SH-SY5Y (cell line): ENCODE measurements around the gene TIGD3.

ENCODE experiments used
- GATA2 ChIP-seq: IDR thresholded peaks from 2 replicates; pipeline ENCODE4 v1.6.1; 2011; ENCODE audit warnings: mild to moderate bottlenecking, low read depth, low read length
- GATA3 ChIP-seq: IDR thresholded peaks from 2 replicates; pipeline ENCODE4 v1.6.1; 2011; ENCODE audit warnings: low read depth, mild to moderate bottlenecking, low read length, moderate library complexity

TIGD3 gene

DNA sequence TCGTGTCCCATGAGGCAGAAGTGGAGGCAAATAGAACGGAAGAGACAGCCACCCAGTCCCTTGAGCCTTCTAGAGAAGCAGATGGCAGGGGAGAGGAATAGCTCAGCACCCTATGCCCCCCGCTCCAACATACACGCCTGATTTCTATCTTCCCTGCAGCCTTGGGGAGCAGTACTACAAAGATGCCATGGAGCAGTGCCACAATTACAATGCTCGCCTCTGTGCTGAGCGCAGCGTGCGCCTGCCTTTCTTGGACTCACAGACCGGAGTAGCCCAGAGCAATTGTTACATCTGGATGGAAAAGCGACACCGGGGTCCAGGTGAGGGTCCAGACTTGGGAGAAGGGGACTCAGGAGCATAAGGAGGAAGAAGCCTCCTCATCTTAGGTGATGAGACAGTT is 14.3 kb upstream of the TIGD3 start:
- TF ChIP-seq GATA3 (no peak), GATA2 (no peak)

GRCh38 chr11:65341856-65342255 is 12.7 kb upstream of the TIGD3 start:
- TF ChIP-seq GATA2 (no peak), GATA3 (no peak)

- TF ChIP-seq GATA2 (no peak), GATA3 (no peak)
These were observed 3.0 kb upstream of the TIGD3 start for GRCh38 chr11:65351511-65351910.

DNA sequence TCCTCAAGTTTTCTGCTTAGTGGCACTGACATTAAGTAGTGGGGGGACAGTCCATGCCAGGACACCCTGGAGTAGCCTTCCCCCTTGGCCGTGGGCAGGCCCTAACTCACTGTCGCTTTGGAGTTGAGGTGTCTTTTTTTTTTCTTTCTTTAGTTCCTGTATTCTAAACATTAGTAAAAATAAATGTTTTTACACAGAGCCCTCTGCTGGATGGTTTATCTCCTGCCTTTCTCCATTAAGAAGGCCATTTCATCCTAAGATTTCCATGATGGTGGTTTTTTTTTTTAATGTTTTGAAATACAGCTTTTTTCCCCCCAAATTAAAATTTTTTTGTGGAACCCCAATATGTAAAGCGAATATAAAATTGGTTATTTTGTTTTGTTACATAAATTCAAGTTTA is 1.8 kb upstream of the TIGD3 start:
- no peak for TF ChIP-seq GATA2
- no peak for TF ChIP-seq GATA3

- no peak for TF ChIP-seq GATA3
- no peak for TF ChIP-seq GATA2
These were observed 1.2 kb upstream of the TIGD3 start for GRCh38 chr11:65353376-65353775.

GRCh38 chr11:65353900-65354264 is 669 bp upstream of the TIGD3 start:
- no peak for TF ChIP-seq GATA2
- TF ChIP-seq GATA3, result no peak

- TF ChIP-seq GATA3, result no peak
- TF ChIP-seq GATA2, result peak; percentile 67
These were observed 643 bp downstream of the TIGD3 start for GRCh38 chr11:65355013-65355775.

- no peak for TF ChIP-seq GATA2
- TF ChIP-seq GATA3, result no peak
These were observed 1.3 kb downstream of the TIGD3 start for GRCh38 chr11:65355776-65356393.

DNA sequence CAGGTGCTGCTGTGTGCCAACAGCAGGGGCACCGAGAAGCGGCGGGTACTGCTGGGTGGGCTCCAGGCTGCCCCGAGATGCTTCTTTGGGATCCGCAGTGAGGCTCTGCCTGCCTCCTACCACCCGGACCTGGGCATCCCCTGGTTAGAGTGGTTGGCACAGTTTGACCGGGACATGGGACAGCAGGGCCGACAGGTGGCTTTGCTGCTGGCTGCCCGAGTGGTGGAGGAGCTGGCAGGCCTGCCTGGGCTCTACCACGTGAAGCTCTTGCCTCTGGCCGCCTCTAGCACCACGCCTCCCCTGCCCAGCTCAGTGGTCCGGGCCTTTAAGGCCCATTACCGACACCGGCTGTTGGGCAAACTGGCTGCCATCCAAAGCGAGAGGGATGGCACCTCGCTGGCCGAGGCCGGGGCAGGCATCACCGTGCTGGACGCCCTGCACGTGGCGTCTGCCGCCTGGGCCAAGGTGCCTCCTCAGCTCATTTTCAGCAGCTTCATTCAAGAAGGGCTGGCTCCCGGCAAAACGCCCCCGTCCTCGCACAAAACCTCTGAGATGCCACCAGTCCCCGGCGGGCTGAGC is 1.9 kb downstream of the TIGD3 start:
- TF ChIP-seq GATA3 (no peak), GATA2 (no peak)

- TF ChIP-seq GATA3 (no peak), GATA2 (no peak)
These were observed 3.4 kb downstream of the TIGD3 start for GRCh38 chr11:65357856-65358356.

DNA sequence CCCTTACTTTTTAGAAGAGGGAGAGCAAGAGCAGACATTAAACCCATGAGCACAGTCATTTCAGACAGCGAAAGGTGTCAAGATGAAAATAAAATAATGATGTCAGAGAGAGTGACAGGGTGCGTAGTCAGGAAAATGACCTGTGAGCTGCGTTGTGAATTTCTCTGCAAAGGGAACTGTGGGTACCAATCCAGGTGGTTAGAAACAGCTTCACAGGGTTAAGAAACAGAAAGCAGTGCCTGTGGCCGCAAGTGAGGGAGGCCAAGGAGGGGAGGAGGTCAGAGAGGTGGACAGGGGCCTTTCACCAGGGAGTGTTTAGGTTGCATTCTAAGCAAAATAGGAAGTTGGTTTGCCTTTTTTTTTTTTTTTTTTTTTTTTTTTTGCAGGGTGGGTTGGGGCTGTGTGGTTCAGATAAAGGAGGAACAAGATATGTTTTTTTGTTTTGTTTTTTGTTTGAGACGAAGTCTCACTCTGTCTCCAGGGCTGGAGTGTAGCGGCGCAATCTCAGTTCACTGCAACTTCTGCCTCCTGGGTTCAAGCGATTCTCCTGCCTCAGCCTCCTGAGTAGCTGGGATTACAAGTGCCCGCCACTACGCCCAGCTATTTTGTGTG is 7.9 kb downstream of the TIGD3 start:
- no peak for TF ChIP-seq GATA2
- TF ChIP-seq GATA3, result no peak

GRCh38 chr11:65362966-65363365 is 8.4 kb downstream of the TIGD3 start:
- no peak for TF ChIP-seq GATA2

DNA sequence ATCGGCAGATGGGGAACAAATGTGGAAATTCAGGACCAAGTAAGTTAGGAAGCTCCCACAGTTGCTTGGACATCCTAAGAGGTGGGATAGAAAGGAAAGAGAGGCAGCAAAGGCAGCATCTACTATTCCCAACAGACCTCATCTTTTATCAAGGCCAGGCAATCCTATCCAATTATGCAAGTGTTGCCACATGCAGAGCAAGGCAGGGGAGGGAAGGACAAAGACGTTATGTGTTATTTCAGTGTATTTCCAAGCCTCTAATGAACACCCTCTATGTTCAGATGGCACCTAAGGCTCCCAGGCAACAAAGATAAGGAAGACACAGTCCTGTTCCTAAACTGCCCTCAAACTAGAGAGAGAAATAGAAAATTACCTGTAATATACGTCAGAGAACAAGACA is 9.2 kb downstream of the TIGD3 start:
- TF ChIP-seq GATA3 (no peak), GATA2 (no peak)

- TF ChIP-seq GATA3 (no peak), GATA2 (no peak)
These were observed 11.8 kb downstream of the TIGD3 start for GRCh38 chr11:65366340-65366773.
